Loucy (cell line): ENCODE results near the gene FPGS.

Experiments used
- CTCF ChIP-seq: fragments of 200-600 bp; sonication (generic); conservative IDR thresholded peaks from 2 replicates; pipeline ENCODE4 v1.5.1; 2014; ENCODE audit warnings: mild to moderate bottlenecking, antibody characterized with exemption, low read length
- EZH2phosphoT487 ChIP-seq: fragments of 200-600 bp; IDR thresholded peaks from 2 replicates; pipeline ENCODE4 v1.6.1; 2018; ENCODE audit warnings: antibody characterized with exemption, mild to moderate bottlenecking, moderate library complexity, borderline replicate concordance

GRCh38 chr9:127768698-127769097 is 34.0 kb upstream of the FPGS start:
- TF ChIP-seq CTCF (no peak), EZH2phosphoT487 (no peak)
